OCI-LY7 (cell line): ENCODE results near the gene PHACTR3. TPM values are rescaled to one million over a fixed set of nuclear protein-coding genes. Genes with fewer than 3 reads are reported as not detected.

Experiments used
- BruUV-seq: library from RNA; stranded (reverse); fragments of 400-500 nt; replicated peaks from 2 replicates; lab custom pipeline; 2021; lab: Mats Ljungman, UMichigan
- CTCF ChIA-PET: fragments of 300-600 bp; sonication (Branson Sonifier 250); formaldehyde crosslinking; loops from one replicate; lab custom pipeline; 2022; ENCODE audit warnings: antibody characterized with exemption; ENCODE audit not compliant: unreplicated experiment; lab: Charles Lee
- POLR2A ChIA-PET: fragments of 300-600 bp; sonication (Branson Sonifier 250); formaldehyde crosslinking; loops from one replicate; lab custom pipeline; 2022; ENCODE audit warnings: antibody characterized with exemption; lab: Charles Lee
- DNase-seq: peaks from one replicate; pipeline ENCODE4 v3.0.0-alpha.2; 2015; ENCODE audit warnings: low spot score
- H2AFZ ChIP-seq: fragments of 200-600 bp; sonication (generic), shearing (Covaris generic); 2 replicates; pipeline ENCODE4 v1.6.1; 2014; ENCODE audit warnings: mild to moderate bottlenecking, antibody characterized with exemption, low read length, moderate library complexity
- H3K27ac ChIP-seq: fragments of 200-600 bp; sonication (generic); 2 replicates; pipeline ENCODE4 v1.5.1; 2014; ENCODE audit warnings: mixed run types, low read depth, mild to moderate bottlenecking, moderate library complexity, low read length, inconsistent platforms; ENCODE audit not compliant: poor library complexity, severe bottlenecking
- H3K36me3 ChIP-seq: fragments of 200-600 bp; sonication (generic); 2 replicates; pipeline ENCODE4 v1.6.1; 2014; ENCODE audit warnings: mild to moderate bottlenecking, antibody characterized with exemption, low read length, moderate library complexity, mixed read lengths; ENCODE audit not compliant: insufficient read depth
- H3K4me1 ChIP-seq: fragments of 200-600 bp; sonication (generic); 2 replicates; pipeline ENCODE4 v1.5.1; 2014; ENCODE audit warnings: mild to moderate bottlenecking, low read length; ENCODE audit not compliant: insufficient read depth, poor library complexity, severe bottlenecking
- H3K4me2 ChIP-seq: fragments of 200-600 bp; sonication (generic); 2 replicates; pipeline ENCODE4 v1.6.1; 2014; ENCODE audit warnings: mild to moderate bottlenecking, low read length
- H3K4me3 ChIP-seq: fragments of 200-600 bp; sonication (generic); 2 replicates; pipeline ENCODE4 v1.5.1; 2014; ENCODE audit warnings: mild to moderate bottlenecking, low read depth, low read length; ENCODE audit not compliant: poor library complexity, severe bottlenecking
- H3K79me2 ChIP-seq: fragments of 200-600 bp; sonication (generic); 2 replicates; pipeline ENCODE4 v1.6.1; 2016; ENCODE audit warnings: low read depth, mild to moderate bottlenecking, low read length, moderate library complexity, mixed read lengths; ENCODE audit not compliant: insufficient read depth
- H3K9me2 ChIP-seq: fragments of 200-600 bp; sonication (generic); 2 replicates; pipeline ENCODE4 v1.6.1; 2016; ENCODE audit warnings: mild to moderate bottlenecking, low read length, mixed read lengths; ENCODE audit not compliant: insufficient read depth
- H3K9me3 ChIP-seq: fragments of 200-600 bp; sonication (generic); 2 replicates; pipeline ENCODE4 v1.6.1; 2014; ENCODE audit warnings: mild to moderate bottlenecking, mixed run types, low read length, mixed read lengths
- H4K20me1 ChIP-seq: fragments of 200-600 bp; sonication (generic); 2 replicates; pipeline ENCODE4 v1.6.1; 2014; ENCODE audit warnings: mild to moderate bottlenecking, antibody characterized with exemption, low read length, moderate library complexity, mixed read lengths; ENCODE audit not compliant: insufficient read depth
- EZH2phosphoT487 ChIP-seq: fragments of 200-600 bp; sonication (generic); IDR thresholded peaks from 2 replicates; pipeline ENCODE4 v1.6.1; 2018; ENCODE audit warnings: low read depth, borderline replicate concordance, mild to moderate bottlenecking, mixed run types, antibody characterized with exemption, low read length, moderate library complexity, mixed read lengths
- intact Hi-C: fragments of 100-400 bp; cut with micrococcal nuclease; formaldehyde crosslinking; loops from one replicate; pipeline ENCODE4 v1.10.0; 2022; ENCODE audit not compliant: unreplicated experiment
- total RNA-seq, 2 experiments: library from RNA; depleted of rRNA in 1 of 2; stranded (reverse); fragments of >200 nt in 1 of 2; shearing (Covaris generic) in 1 of 2; gene quantifications; 2 replicates each; pipeline ENCODE4 v1.2.3, GENCODE V29; 2014 to 2022
- TF ChIP-seq, protein P1 (sequence below): fragments of 200-600 bp; sonication (generic); conservative IDR thresholded peaks from 2 replicates; pipeline ENCODE4 v1.5.1; 2014; ENCODE audit warnings: mild to moderate bottlenecking, antibody characterized with exemption, low read length, moderate library complexity, mixed read lengths

PHACTR3 gene
- total RNA-seq, 2 experiments from 2014 or later = 0.32 TPM; not detected in 1

DNA sequence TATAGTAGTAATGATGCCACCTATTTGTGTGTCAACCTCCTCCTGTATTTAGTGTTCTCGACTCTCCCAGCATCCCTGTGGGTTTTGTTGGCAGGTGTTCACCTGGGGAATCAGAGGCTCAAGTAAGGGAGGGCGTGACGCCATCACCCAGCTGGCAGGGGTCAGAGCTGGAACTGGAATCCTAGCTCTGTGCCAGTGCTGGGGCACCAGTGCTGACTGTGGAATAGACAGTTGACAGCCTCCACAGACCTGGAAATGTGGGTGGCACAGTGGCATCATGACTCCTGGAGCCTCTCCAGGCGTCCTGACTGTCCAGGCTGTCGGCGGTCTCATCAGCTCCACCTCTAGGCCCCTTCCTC is 226.3 kb downstream of the PHACTR3 start:
- H3K9me2 ChIP-seq = no peaks in the 10 kb centered on the region
- BruUV-seq = no TSS peak

DNA sequence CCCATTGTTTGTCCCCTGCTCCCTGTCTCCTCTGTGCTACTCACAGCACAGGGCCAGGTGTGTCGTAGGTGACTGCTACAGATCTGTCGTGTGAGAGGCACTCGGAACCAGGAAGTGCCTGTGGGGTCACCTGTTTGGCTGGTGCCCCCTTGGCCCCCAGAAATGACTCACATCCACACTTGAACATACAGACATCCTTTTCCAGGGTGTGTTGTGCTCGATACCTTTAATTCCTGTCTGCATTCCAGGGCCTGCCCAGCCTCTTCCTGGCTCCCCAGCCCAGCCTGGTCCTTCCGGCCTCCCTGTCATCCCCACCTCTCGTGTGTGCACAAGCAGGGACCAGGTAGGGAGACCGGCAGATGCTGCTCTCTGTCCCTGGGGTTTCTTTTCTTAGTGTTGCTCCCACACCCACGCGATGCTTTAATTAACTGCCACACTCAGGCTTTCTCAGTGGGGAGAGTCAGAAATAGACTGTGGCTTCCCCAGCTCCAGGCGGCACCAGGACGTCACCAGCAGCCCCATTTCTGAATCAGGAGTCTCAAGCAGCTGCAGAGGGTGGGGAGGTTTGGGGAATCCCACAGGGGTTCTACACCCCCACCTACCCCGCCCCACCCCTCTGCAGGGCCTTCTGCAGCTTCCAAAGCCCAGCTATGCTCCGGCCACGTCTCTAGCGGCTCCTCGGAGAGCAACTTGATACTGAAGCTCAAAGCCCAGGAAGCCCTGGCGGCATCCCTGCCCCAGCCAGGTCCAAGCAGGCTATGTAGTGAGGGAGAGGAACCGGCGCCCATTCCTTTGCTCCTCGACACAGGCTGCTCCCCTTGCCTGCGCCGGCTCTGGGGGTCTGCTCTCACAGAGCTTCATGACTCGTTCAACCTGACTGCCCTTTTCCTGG is 226.9 kb downstream of the PHACTR3 start:
- Histone ChIP-seq H3K4me3 (no peak overlapping the region), H3K79me2 (no peaks in the 10 kb centered on the region), H3K9me3 (no peaks in the 10 kb centered on the region), H3K9me2 (no peaks in the 10 kb centered on the region), H2AFZ (no peak overlapping the region), H3K36me3 (no peaks in the 10 kb centered on the region), H3K4me2 (no peak overlapping the region), H4K20me1 (no peaks in the 10 kb centered on the region), H3K27ac (no peak overlapping the region), H3K4me1 (no peaks in the 10 kb centered on the region)
- DNase-seq = no peak
- POLR2A ChIA-PET = interaction anchor here (0.6 kb wide), 1 partner anchor 66 kb away, joined by 4 read pairs; no protein-coding TSS in a partner anchor
- intact Hi-C loops = no loop called here
- BruUV-seq = no TSS peak
- CTCF ChIA-PET = no interaction called here
- no peak for TF ChIP-seq EZH2phosphoT487
- TF ChIP-seq, protein P1, sequence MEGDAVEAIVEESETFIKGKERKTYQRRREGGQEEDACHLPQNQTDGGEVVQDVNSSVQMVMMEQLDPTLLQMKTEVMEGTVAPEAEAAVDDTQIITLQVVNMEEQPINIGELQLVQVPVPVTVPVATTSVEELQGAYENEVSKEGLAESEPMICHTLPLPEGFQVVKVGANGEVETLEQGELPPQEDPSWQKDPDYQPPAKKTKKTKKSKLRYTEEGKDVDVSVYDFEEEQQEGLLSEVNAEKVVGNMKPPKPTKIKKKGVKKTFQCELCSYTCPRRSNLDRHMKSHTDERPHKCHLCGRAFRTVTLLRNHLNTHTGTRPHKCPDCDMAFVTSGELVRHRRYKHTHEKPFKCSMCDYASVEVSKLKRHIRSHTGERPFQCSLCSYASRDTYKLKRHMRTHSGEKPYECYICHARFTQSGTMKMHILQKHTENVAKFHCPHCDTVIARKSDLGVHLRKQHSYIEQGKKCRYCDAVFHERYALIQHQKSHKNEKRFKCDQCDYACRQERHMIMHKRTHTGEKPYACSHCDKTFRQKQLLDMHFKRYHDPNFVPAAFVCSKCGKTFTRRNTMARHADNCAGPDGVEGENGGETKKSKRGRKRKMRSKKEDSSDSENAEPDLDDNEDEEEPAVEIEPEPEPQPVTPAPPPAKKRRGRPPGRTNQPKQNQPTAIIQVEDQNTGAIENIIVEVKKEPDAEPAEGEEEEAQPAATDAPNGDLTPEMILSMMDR = no peak

More for the DNA sequence above, 226.3 kb downstream of the PHACTR3 start:
- ChIA-PET POLR2A (no interaction called here), CTCF (no interaction called here)
- Histone ChIP-seq H3K9me3 (no peaks in the 10 kb centered on the region), H3K4me2 (no peak overlapping the region), H3K4me1 (no peaks in the 10 kb centered on the region), H3K79me2 (no peaks in the 10 kb centered on the region), H4K20me1 (no peaks in the 10 kb centered on the region), H3K4me3 (no peak overlapping the region), H3K27ac (no peak overlapping the region), H2AFZ (no peak overlapping the region), H3K36me3 (no peaks in the 10 kb centered on the region)
- TF ChIP-seq, protein P1 = no peak
- no peak for TF ChIP-seq EZH2phosphoT487
- intact Hi-C loops = no loop called here
- DNase-seq = no peak

DNA sequence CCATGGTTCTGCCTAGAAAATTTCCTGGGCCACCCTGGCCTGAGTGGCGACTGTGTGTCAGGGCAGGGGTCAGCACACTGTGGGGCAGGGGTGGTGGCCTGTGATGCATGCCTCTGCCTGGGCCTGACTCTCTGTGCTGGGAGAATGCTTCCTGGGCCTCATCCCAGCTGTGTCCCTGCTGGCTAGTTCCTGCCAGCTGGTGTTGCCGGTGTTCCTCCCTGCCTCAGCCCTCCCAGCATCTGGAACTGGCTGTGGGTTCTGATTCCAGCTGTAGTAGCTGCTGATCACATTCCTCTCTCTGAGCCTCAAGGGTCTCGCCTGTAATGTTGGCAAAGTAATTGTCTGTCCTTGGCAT is 227.6 kb downstream of the PHACTR3 start:
- H3K9me2 ChIP-seq = no peaks in the 10 kb centered on the region
- BruUV-seq = no TSS peak
- intact Hi-C loops = no loop called here
- ChIA-PET CTCF (no interaction called here), POLR2A (interaction anchor here (0.6 kb wide), 1 partner anchor 66 kb away, joined by 4 read pairs; no protein-coding TSS in a partner anchor)
- DNase-seq = no peak
- H3K4me2 ChIP-seq = no peak overlapping the region
- TF ChIP-seq EZH2phosphoT487 = no peak
- TF ChIP-seq, protein P1 = no peak
- no peaks in the 10 kb centered on the region for H3K9me3 ChIP-seq
- no peaks in the 10 kb centered on the region for H4K20me1 ChIP-seq
- H3K36me3 ChIP-seq = no peaks in the 10 kb centered on the region
- no peaks in the 10 kb centered on the region for H3K79me2 ChIP-seq
- no peak overlapping the region for H2AFZ ChIP-seq
- no peaks in the 10 kb centered on the region for H3K4me1 ChIP-seq
- no peak overlapping the region for H3K27ac ChIP-seq
- H3K4me3 ChIP-seq = no peak overlapping the region
